H9 (cell line): ENCODE data around the gene PDZD7. TPM values are rescaled to one million over a fixed set of nuclear protein-coding genes. Genes with fewer than 3 reads are reported as not detected.

Experiments used
- DNase-seq: peaks from one replicate; pipeline ENCODE4 v3.0.0-alpha.2; 2017
- H2AFZ ChIP-seq: one replicate; pipeline ENCODE4 v1.6.1; 2013; ENCODE audit warnings: mild to moderate bottlenecking, low read length, control low read depth, moderate library complexity
- H2AK5ac ChIP-seq: 2 replicates; pipeline ENCODE4 v1.6.1; 2013; ENCODE audit warnings: low read length, control low read depth, mixed read lengths; ENCODE audit not compliant: insufficient read length
- H2BK120ac ChIP-seq: one replicate; pipeline ENCODE4 v1.6.1; 2013; ENCODE audit warnings: low read depth, mild to moderate bottlenecking, low read length, control low read depth, inconsistent platforms; ENCODE audit not compliant: poor library complexity, severe bottlenecking
- H2BK12ac ChIP-seq: 2 replicates; pipeline ENCODE4 v1.6.1; 2013; ENCODE audit warnings: low read length, control low read depth, mixed read lengths, low read depth; ENCODE audit not compliant: insufficient read length
- H2BK15ac ChIP-seq: 2 replicates; pipeline ENCODE4 v1.6.1; 2013; ENCODE audit warnings: low read depth, low read length, control low read depth
- H2BK20ac ChIP-seq: one replicate; pipeline ENCODE4 v1.6.1; 2013; ENCODE audit warnings: low read depth, mild to moderate bottlenecking, low read length, control low read depth, inconsistent platforms; ENCODE audit not compliant: poor library complexity, severe bottlenecking
- H2BK5ac ChIP-seq: 2 replicates; pipeline ENCODE4 v1.6.1; 2013; ENCODE audit warnings: low read length, control low read depth, mixed read lengths; ENCODE audit not compliant: insufficient read length
- H3K14ac ChIP-seq: 2 replicates; pipeline ENCODE4 v1.6.1; 2013; ENCODE audit warnings: low read length, control low read depth; ENCODE audit not compliant: insufficient read depth
- H3K18ac ChIP-seq: 2 replicates; pipeline ENCODE4 v1.6.1; 2013; ENCODE audit warnings: low read depth, mild to moderate bottlenecking, mixed read lengths, low read length, control low read depth; ENCODE audit not compliant: insufficient read length
- H3K23ac ChIP-seq: 2 replicates; pipeline ENCODE4 v1.6.1; 2013; ENCODE audit warnings: low read length, control low read depth, mixed read lengths, low read depth; ENCODE audit not compliant: insufficient read length
- H3K23me2 ChIP-seq: 2 replicates; pipeline ENCODE4 v1.6.1; 2013; ENCODE audit warnings: low read depth, mild to moderate bottlenecking, mixed read lengths, low read length, control low read depth; ENCODE audit not compliant: insufficient read length, poor library complexity, severe bottlenecking
- H3K27ac ChIP-seq: 2 replicates; pipeline ENCODE4 v1.5.1; 2013; ENCODE audit warnings: low read length, control low read depth, mixed read lengths, low read depth; ENCODE audit not compliant: insufficient read length
- H3K27me3 ChIP-seq: 2 replicates; pipeline ENCODE4 v1.6.1; 2013; ENCODE audit warnings: low read length, control low read depth, inconsistent platforms; ENCODE audit not compliant: insufficient read depth
- H3K4ac ChIP-seq: 2 replicates; pipeline ENCODE4 v1.6.1; 2013; ENCODE audit warnings: low read depth, mild to moderate bottlenecking, control low read depth, inconsistent platforms, low read length, moderate library complexity
- H3K4me1 ChIP-seq: 2 replicates; pipeline ENCODE4 v1.6.1; 2013; ENCODE audit warnings: low read length, control low read depth, inconsistent platforms; ENCODE audit not compliant: insufficient read depth
- H3K4me2 ChIP-seq: 2 replicates; pipeline ENCODE4 v1.6.1; 2013; ENCODE audit warnings: low read length, control low read depth, mixed read lengths; ENCODE audit not compliant: insufficient read length, insufficient read depth
- H3K56ac ChIP-seq: 2 replicates; pipeline ENCODE4 v1.6.1; 2013; ENCODE audit warnings: low read depth, mild to moderate bottlenecking, mixed read lengths, low read length, control low read depth; ENCODE audit not compliant: insufficient read length
- H3K79me1 ChIP-seq: 2 replicates; pipeline ENCODE4 v1.6.1; 2013; ENCODE audit warnings: low read depth, mild to moderate bottlenecking, moderate library complexity, low read length, control low read depth, inconsistent platforms; ENCODE audit not compliant: insufficient read depth, poor library complexity, severe bottlenecking
- H3K79me2 ChIP-seq: 2 replicates; pipeline ENCODE4 v1.6.1; 2013; ENCODE audit warnings: low read length, control low read depth, inconsistent platforms; ENCODE audit not compliant: insufficient read depth
- H3K9ac ChIP-seq: 2 replicates; pipeline ENCODE4 v1.6.1; 2013; ENCODE audit warnings: low read length, control low read depth, mixed read lengths; ENCODE audit not compliant: insufficient read length; ENCODE audit errors: extremely low read depth
- H3K9me3 ChIP-seq: one replicate; pipeline ENCODE4 v1.6.1; 2013; ENCODE audit warnings: low read depth, low read length, inconsistent platforms; ENCODE audit not compliant: control insufficient read depth
- H3T11ph ChIP-seq: one replicate; pipeline ENCODE4 v1.6.1; 2013; ENCODE audit warnings: mild to moderate bottlenecking, low read length, control low read depth, inconsistent platforms
- H4K20me1 ChIP-seq: one replicate; pipeline ENCODE4 v1.6.1; 2013; ENCODE audit not compliant: control insufficient read depth, insufficient read length, insufficient read depth
- H4K5ac ChIP-seq: 2 replicates; pipeline ENCODE4 v1.6.1; 2013; ENCODE audit warnings: low read depth, mild to moderate bottlenecking, mixed read lengths, low read length, control low read depth; ENCODE audit not compliant: insufficient read length
- H4K8ac ChIP-seq: replicated peaks from 2 replicates; pipeline ENCODE4 v1.6.1; 2013; ENCODE audit warnings: low read length, control low read depth, mixed read lengths, low read depth; ENCODE audit not compliant: insufficient read length
- H4K91ac ChIP-seq: 2 replicates; pipeline ENCODE4 v1.6.1; 2013; ENCODE audit warnings: low read depth, mild to moderate bottlenecking, moderate library complexity, mixed read lengths, low read length, control low read depth; ENCODE audit not compliant: insufficient read length
- H3K27ac Mint-ChIP-seq, 3 experiments: 2 replicates in 2 of 3; 3 replicates in 1 of 3; pipeline ENCODE4 v1.8.0; 2020 to 2021; ENCODE audit warnings: mixed read lengths in 3 of 3, mild to moderate bottlenecking in 1 of 3, moderate library complexity in 1 of 3
- H3K27me3 Mint-ChIP-seq: 2 replicates; pipeline ENCODE4 v1.8.0; 2021; ENCODE audit warnings: low read depth, mild to moderate bottlenecking, moderate library complexity, mixed read lengths
- H3K36me3 Mint-ChIP-seq, 3 experiments: 2 replicates in 2 of 3; 3 replicates in 1 of 3; pipeline ENCODE4 v1.8.0; 2020 to 2021; ENCODE audit warnings: low read depth in 3 of 3, mixed read lengths in 3 of 3; ENCODE audit not compliant: insufficient read depth in 1 of 3
- H3K4me1 Mint-ChIP-seq, 2 experiments: 2 replicates each; pipeline ENCODE4 v1.8.0; 2020; ENCODE audit warnings: mixed read lengths in 2 of 2
- H3K4me3 Mint-ChIP-seq, 2 experiments: 2 replicates in 1 of 2; 3 replicates in 1 of 2; pipeline ENCODE4 v1.8.0; 2020 to 2021; ENCODE audit warnings: mild to moderate bottlenecking in 2 of 2, mixed read lengths in 2 of 2, moderate library complexity in 1 of 2
- H3K9me3 Mint-ChIP-seq, 2 experiments: 2 replicates in 1 of 2; 3 replicates in 1 of 2; pipeline ENCODE4 v1.8.0; 2020; ENCODE audit warnings: mild to moderate bottlenecking in 2 of 2, mixed read lengths in 2 of 2, moderate library complexity in 1 of 2
- WGBS: extraction: QIAGEN DNeasy Blood & Tissue Kit; methylation state at CpG from one replicate; pipeline ENCODE4 v1.1.7; 2013; ENCODE audit warnings: missing lambda C conversion rate, low lambda C conversion rate, mixed read lengths; ENCODE audit not compliant: insufficient read length; ENCODE audit errors: extremely low coverage; 5-methylcytosine and 5-hydroxymethylcytosine counted together
- total RNA-seq: library from RNA; stranded (reverse); gene quantifications from 2 replicates; pipeline ENCODE4 v1.2.1, GENCODE V29; 2021
- TF ChIP-seq, protein P1 (sequence below): fragments of 200-600 bp; sonication (generic); conservative IDR thresholded peaks from 3 replicates; pipeline ENCODE4 v1.8.0; 2021; ENCODE audit warnings: antibody characterized with exemption, mild to moderate bottlenecking

Gene PDZD7
- total RNA-seq, 1 experiment from 2014 or later, result 2.0 TPM

DNA sequence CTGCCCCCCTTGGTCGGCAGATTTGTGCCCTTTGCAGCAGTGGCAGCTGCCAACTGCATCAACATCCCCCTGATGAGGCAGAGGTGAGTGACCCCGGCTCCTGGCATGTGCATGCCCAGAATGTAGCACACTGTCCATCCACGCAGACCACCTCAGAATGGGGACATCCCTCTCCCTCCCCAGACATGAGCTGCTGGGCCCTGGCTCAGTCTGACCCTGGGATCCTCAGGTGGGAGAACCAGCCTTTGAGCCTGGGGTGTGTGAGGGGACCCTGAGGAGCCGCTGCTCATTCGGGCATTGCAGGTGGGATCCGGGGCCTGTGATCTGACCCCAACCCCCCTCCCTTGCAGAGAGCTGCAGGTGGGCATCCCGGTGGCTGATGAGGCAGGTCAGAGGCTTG lies 5.8 kb upstream of the PDZD7 start:
- Histone ChIP-seq H3K79me1 (no peaks in the 10 kb centered on the region), H3K79me2 (no peaks in the 10 kb centered on the region), H3K9ac (no peak overlapping the region), H2AK5ac (no peak overlapping the region), H3K14ac (no peak overlapping the region), H3K9me3 (no peaks in the 10 kb centered on the region), H4K91ac (no peak overlapping the region), H2BK5ac (no peak overlapping the region), H3K27me3 (peaks cover 4% of the 10 kb centered on the region; the same call in 1 of the 2 replicates), H3T11ph (no peak overlapping the region), H3K23ac (no peak overlapping the region), H2BK15ac (no peak overlapping the region), H3K4me2 (no peak overlapping the region), H2AFZ (no peak overlapping the region), H2BK12ac (no peak overlapping the region), H3K4me1 (no peaks in the 10 kb centered on the region), H3K23me2 (peaks cover 6% of the 10 kb centered on the region), H3K18ac (no peak overlapping the region), H4K20me1 (no peaks in the 10 kb centered on the region), H3K4ac (no peak overlapping the region), H3K56ac (no peak overlapping the region), H4K5ac (no peak overlapping the region), H2BK120ac (no peak overlapping the region), H3K27ac (no peak overlapping the region), H2BK20ac (no peak overlapping the region), H4K8ac (no peak overlapping the region)
- Mint-ChIP-seq H3K36me3 (no peaks in the 10 kb centered on the region), H3K9me3 (no peaks in the 10 kb centered on the region), H3K27ac (no peak overlapping the region), H3K4me1 (peaks cover 9 to 22% of the 10 kb centered on the region in 2 experiments), H3K27me3 (peaks cover 76% of the 10 kb centered on the region), H3K4me3 (no peak overlapping the region)
- DNase-seq, result no peak
- WGBS, result no CpG with 5 or more reads among the region's 7 CpGs
- TF ChIP-seq, protein P1, sequence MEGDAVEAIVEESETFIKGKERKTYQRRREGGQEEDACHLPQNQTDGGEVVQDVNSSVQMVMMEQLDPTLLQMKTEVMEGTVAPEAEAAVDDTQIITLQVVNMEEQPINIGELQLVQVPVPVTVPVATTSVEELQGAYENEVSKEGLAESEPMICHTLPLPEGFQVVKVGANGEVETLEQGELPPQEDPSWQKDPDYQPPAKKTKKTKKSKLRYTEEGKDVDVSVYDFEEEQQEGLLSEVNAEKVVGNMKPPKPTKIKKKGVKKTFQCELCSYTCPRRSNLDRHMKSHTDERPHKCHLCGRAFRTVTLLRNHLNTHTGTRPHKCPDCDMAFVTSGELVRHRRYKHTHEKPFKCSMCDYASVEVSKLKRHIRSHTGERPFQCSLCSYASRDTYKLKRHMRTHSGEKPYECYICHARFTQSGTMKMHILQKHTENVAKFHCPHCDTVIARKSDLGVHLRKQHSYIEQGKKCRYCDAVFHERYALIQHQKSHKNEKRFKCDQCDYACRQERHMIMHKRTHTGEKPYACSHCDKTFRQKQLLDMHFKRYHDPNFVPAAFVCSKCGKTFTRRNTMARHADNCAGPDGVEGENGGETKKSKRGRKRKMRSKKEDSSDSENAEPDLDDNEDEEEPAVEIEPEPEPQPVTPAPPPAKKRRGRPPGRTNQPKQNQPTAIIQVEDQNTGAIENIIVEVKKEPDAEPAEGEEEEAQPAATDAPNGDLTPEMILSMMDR, result no peak
